Right atrium auricular region (tissue), 2 donors: ENCODE measurements around the gene TEDC2. TPM values are rescaled to one million over a fixed set of nuclear protein-coding genes. Genes with fewer than 3 reads are reported as not detected.
A peak's percentile ranks its signal among the peaks of the same experiment; 100 is the strongest.

Source experiments
- DNase-seq: peaks from one replicate; pipeline ENCODE4 v3.0.0-alpha.2; 2019; ENCODE audit warnings: low spot score
- H3K27ac ChIP-seq, 2 donors: fragments of 200-600 bp; sonication (generic); 1 replicate in 1 of 2; 2 replicates in 1 of 2; pipeline ENCODE4 v1.5.1; 2016 to 2019
- H3K27me3 ChIP-seq, 2 donors: fragments of 200-600 bp; sonication (generic); one replicate each; pipeline versions ENCODE4 v1.5.1 to v1.6.0; 2017 to 2019
- H3K36me3 ChIP-seq: fragments of 200-600 bp; sonication (generic); one replicate; pipeline ENCODE4 v1.5.1; 2016
- H3K4me1 ChIP-seq, 2 donors: fragments of 200-600 bp; sonication (generic); one replicate each; pipeline versions ENCODE4 v1.5.1 to v1.6.0; 2017 to 2019
- H3K4me3 ChIP-seq, 2 donors: fragments of 200-600 bp; sonication (generic); 1 replicate in 1 of 2; 2 replicates in 1 of 2; pipeline ENCODE4 v1.5.1; 2017 to 2019; ENCODE audit warnings: mild to moderate bottlenecking in 1 of 2, moderate library complexity in 1 of 2
- H3K9me3 ChIP-seq, 2 donors: fragments of 200-600 bp; sonication (generic); one replicate each; pipeline ENCODE4 v1.5.1; 2019
- total RNA-seq, 2 donors: library from RNA; depleted of rRNA; stranded (reverse); fragments of >200 nt; gene quantifications; one replicate each; pipeline ENCODE4 v1.1.0, GENCODE V29; 2016
- TF ChIP-seq, protein P1 (sequence below), 2 donors: fragments of 200-600 bp; sonication (generic); IDR thresholded peaks; one replicate each; pipeline ENCODE4 v1.5.1; 2019; ENCODE audit warnings: antibody characterized with exemption in 2 of 2

TEDC2 gene
- total RNA-seq, 2 donors from 2014 or later = 0.63 to 4.1 TPM

DNA sequence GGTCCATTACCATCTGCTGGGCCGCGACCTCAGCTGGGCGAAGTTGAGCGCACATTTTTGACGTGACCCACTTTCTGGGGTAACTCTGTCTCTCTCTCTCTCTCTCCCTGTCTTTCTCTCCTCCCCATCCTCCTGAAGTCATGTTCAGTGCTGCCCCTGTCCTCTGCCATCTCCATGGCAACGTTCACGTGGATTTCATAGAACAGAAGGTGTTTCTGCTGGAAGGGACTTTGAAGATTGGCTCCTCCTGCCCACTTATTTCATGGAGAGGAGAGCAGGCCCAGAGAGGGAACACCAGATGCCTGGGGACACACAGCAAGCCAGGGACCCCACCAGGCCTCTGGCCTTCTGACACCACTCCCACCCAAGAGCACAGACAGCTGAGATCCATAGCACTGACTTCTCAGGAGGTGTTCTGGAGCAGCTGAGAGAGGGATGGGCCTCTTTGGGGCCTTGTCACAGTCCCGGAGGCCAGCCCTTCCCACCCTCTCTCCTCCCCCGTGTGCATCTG lies 34.8 kb upstream of the TEDC2 start:
- Histone ChIP-seq H3K27me3 (no peaks in the 10 kb centered on the region), H3K4me3 (no peak overlapping the region), H3K9me3 (no peaks in the 10 kb centered on the region), H3K4me1 (peaks cover 0 to 5% of the 10 kb centered on the region in 2 donors), H3K36me3 (no peaks in the 10 kb centered on the region), H3K27ac (no peak overlapping the region)
- TF ChIP-seq, protein P1, sequence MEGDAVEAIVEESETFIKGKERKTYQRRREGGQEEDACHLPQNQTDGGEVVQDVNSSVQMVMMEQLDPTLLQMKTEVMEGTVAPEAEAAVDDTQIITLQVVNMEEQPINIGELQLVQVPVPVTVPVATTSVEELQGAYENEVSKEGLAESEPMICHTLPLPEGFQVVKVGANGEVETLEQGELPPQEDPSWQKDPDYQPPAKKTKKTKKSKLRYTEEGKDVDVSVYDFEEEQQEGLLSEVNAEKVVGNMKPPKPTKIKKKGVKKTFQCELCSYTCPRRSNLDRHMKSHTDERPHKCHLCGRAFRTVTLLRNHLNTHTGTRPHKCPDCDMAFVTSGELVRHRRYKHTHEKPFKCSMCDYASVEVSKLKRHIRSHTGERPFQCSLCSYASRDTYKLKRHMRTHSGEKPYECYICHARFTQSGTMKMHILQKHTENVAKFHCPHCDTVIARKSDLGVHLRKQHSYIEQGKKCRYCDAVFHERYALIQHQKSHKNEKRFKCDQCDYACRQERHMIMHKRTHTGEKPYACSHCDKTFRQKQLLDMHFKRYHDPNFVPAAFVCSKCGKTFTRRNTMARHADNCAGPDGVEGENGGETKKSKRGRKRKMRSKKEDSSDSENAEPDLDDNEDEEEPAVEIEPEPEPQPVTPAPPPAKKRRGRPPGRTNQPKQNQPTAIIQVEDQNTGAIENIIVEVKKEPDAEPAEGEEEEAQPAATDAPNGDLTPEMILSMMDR (IDR thresholded peaks at IDR 0.05) = no peak
- DNase-seq = no peak

DNA sequence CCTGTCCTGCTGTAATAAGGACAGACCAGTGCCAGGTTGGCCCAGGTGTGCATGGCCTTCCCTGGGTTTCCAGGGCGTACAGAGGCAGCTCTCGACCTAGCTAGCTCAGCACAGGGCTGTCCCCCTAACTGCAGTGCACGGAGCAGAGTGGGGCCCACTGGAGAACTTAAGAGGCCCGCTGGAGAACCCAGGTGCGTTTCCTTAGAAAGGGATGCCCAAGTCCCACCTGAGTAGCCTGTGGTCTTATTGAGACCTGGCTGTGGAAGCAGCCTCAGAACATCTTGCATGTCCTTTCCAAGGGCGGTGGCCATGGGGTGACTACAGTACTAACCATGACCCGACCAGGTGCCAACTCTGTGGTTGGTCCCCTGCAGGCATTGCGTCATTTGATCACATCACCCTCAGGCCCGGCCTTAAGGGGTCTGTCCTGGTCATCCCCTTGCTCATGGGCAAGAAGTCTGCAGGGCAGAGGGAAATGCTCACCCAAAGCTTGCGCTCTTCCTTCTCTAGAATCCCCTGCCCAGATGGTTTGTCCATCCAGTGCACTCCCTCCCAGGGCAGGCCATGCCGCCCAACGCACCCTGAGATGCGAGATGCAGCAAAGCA lies 34.0 kb upstream of the TEDC2 start:
- Histone ChIP-seq H3K9me3 (no peaks in the 10 kb centered on the region), H3K27me3 (no peaks in the 10 kb centered on the region), H3K27ac (no peak overlapping the region), H3K36me3 (no peaks in the 10 kb centered on the region), H3K4me1 (peaks cover 0 to 11% of the 10 kb centered on the region in 2 donors), H3K4me3 (no peak overlapping the region)
- DNase-seq = no peak
- TF ChIP-seq, protein P1 (IDR thresholded peaks at IDR 0.05) = no peak

GRCh38 chr16:2426941-2427361 lies 33.0 kb upstream of the TEDC2 start:
- Histone ChIP-seq H3K9me3 (no peaks in the 10 kb centered on the region), H3K36me3 (no peaks in the 10 kb centered on the region), H3K27me3 (no peaks in the 10 kb centered on the region), H3K27ac (no peak overlapping the region), H3K4me3 (no peak overlapping the region), H3K4me1 (peaks cover 0 to 11% of the 10 kb centered on the region in 2 donors)
- TF ChIP-seq, protein P1 (IDR thresholded peaks at IDR 0.05) = no peak
- DNase-seq = no peak

DNA sequence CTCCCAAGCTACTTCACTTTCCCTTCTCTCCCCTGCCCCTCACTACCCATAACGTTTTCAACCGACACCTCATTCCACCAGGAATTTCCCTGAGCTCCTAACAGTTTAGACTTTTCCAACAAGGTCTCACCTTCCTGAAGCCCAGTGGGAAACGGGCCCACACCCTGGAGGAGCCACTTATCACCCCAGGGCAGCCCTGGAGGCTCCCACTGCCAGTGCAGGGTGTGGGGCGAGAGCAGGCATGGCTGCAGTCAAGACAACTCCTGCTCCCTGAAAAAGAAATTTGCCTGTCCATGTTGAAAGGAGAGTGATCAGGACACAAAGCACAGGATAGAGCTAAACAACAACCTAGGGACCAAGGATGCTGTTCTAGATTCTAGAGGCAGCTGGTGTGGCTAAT lies 32.4 kb upstream of the TEDC2 start:
- Histone ChIP-seq H3K36me3 (no peaks in the 10 kb centered on the region), H3K4me1 (peaks cover 0 to 11% of the 10 kb centered on the region in 2 donors), H3K27ac (no peak overlapping the region), H3K9me3 (no peaks in the 10 kb centered on the region), H3K27me3 (no peaks in the 10 kb centered on the region), H3K4me3 (no peak overlapping the region)
- no peak for DNase-seq
- TF ChIP-seq, protein P1 (IDR thresholded peaks at IDR 0.05) = no peak

DNA sequence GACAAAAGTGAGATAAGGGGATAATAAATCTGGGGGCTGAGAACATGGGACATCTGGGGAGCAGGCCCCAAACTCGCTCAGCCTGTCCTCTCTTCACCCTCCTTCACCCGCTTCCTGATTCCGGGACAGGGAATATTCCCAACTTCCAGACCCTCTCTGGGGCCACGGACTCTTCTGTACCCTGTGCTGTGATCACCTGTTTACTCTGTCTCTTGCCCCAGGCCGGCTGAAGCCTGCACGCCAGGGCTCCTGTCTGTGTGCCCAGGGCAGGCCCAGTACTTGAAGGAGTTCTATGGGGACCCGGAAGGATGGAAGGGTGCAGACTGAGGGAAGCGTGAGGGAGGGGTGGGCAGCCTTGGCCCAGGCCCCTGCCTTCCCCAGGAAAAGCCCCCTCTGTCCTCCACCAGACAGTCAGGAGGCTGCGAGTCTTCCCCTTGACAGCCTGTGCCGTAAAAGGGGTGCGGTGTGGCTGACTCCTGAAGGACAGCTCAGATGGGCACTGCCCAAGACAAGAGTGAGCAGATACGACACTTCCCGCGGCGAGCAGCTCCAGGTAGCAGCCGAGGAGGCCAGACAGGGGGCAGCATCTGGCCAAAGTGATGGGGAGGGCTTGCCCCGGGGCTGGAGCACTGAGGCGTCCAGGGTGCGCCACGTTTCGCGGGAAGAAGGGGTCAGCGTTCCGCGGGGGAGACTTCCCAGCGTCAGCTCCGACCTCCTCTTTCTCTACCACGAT lies 31.7 kb upstream of the TEDC2 start:
- peak overlapping the region; percentile 71 to 77 for H3K27ac ChIP-seq
- TF ChIP-seq, protein P1 (IDR thresholded peaks at IDR 0.05) = peak in 1 of 2 donors; percentile 52
- no peaks in the 10 kb centered on the region for H3K9me3 ChIP-seq
- peaks cover 0 to 11% of the 10 kb centered on the region in 2 donors for H3K4me1 ChIP-seq
- peak overlapping the region; percentile 67 to 75 for H3K4me3 ChIP-seq
- DNase-seq = no peak
- H3K36me3 ChIP-seq = peaks cover 5% of the 10 kb centered on the region
- no peaks in the 10 kb centered on the region for H3K27me3 ChIP-seq
